Adrenal gland (tissue), 12 donors: ENCODE measurements around the gene NFATC4. TPM values are rescaled to one million over a fixed set of nuclear protein-coding genes. Genes with fewer than 3 reads are reported as not detected.
A peak's percentile ranks its signal among the peaks of the same experiment; 100 is the strongest.

Experiments
- DNase-seq, 7 donors: peaks; one replicate each; pipeline ENCODE4 v3.0.0-alpha.2; 2019 to 2020
- H3K27ac ChIP-seq, 5 donors: fragments of 200-600 bp; sonication (generic) in 4 of 5; 1 replicate in 3 of 5; 2 replicates in 2 of 5; pipeline versions ENCODE4 v1.5.1 to v1.8.0; 2016 to 2020; ENCODE audit warnings: mild to moderate bottlenecking in 1 of 5
- H3K27me3 ChIP-seq: fragments of 200-600 bp; 2 replicates; pipeline ENCODE4 v1.8.0; 2021
- H3K36me3 ChIP-seq, 2 donors: fragments of 200-600 bp; replicated peaks in 1 of 2; 1 replicate in 1 of 2; 2 replicates in 1 of 2; pipeline versions ENCODE4 v1.5.1 to v1.8.0; 2018 to 2022
- H3K4me1 ChIP-seq, 2 donors: fragments of 200-600 bp; replicated peaks in 1 of 2; 1 replicate in 1 of 2; 2 replicates in 1 of 2; pipeline versions ENCODE4 v1.5.1 to v1.8.0; 2018 to 2021
- H3K4me3 ChIP-seq, 4 donors: fragments of 200-600 bp; sonication (generic) in 3 of 4; one replicate each; pipeline ENCODE4 v1.5.1; 2016 to 2018
- H3K9me3 ChIP-seq, 3 donors: fragments of 200-600 bp; sonication (generic) in 1 of 3; replicated peaks in 1 of 3; 1 replicate in 2 of 3; 2 replicates in 1 of 3; pipeline versions ENCODE4 v1.5.1 to v1.8.0; 2016 to 2021
- POLR2A ChIP-seq, 2 donors: fragments of 450-650 bp; IDR thresholded peaks; one replicate each; pipeline ENCODE4 v1.6.1; 2017; ENCODE audit warnings: antibody characterized with exemption in 2 of 2, mild to moderate bottlenecking in 2 of 2, moderate library complexity in 1 of 2
- WGBS, 4 donors: extraction: QIAGEN DNeasy Blood & Tissue Kit in 2 of 4; methylation state at CpG; one replicate each; pipeline versions ENCODE4 v1.1.5 to v1.1.7; 2013 to 2017; 5-methylcytosine and 5-hydroxymethylcytosine counted together
- intact Hi-C, 2 donors: fragments of 100-400 bp; cut with DNase I; formaldehyde crosslinking; loops; one replicate each; pipeline versions ENCODE4 v1.14.1 to v1.15.0; 2022 to 2023
- polyA plus RNA-seq, 3 donors: library from polyadenylated mRNA; stranded (reverse); fragments of 200-250 nt in 2 of 3; fragments of 350-450 nt in 1 of 3; fragmentation: Illumina TruSeq in 1 of 3; extraction: RNeasy Lipid Tissue Mini Kit (QIAGEN cat#74804) in 1 of 3; gene quantifications; one replicate each; pipeline ENCODE4 v1.2.3, GENCODE V29; 2013 to 2014
- total RNA-seq, 9 donors: library from RNA; depleted of rRNA in 4 of 9; stranded (reverse); fragments of >200 nt in 4 of 9; fragments of 120-200 nt in 1 of 9; fragmentation: NEBNext Ultra II Directional in 1 of 9; extraction: Animal tissue kit (Norgen Biotek cat#: 25700) in 1 of 9; gene quantifications; one replicate each; pipeline versions ENCODE4 v1.1.0 to v1.2.4, GENCODE V29; 2013 to 2023
- TF ChIP-seq, protein P1 (sequence below), 6 experiments: fragments of 450-650 bp in 4 of 6; fragments of 200-600 bp in 2 of 6; sonication (generic) in 1 of 6; IDR thresholded peaks; 1 replicate in 5 of 6; 2 replicates in 1 of 6; pipeline versions ENCODE4 v1.5.1 to v1.8.0; 2016 to 2021; ENCODE audit warnings: antibody characterized with exemption in 6 of 6, mild to moderate bottlenecking in 2 of 6, moderate library complexity in 1 of 6
- donor health status: healthy with polysubstance abuse.
- donor health status: Bipolar disorder and iron deficiency.
- donor health status: DM: yes; HTN: yes; CAD: no.
- donor health status: DM: no; HTN: no; CAD: no.
- donor health status: DM: no; HTN: no; CAD: no.
- donor health status: DM: yes; HTN: yes; CAD: no.

Gene NFATC4
- total and polyA plus RNA-seq, 12 donors, result 11.8 to 505 (median 59.8) TPM

DNA sequence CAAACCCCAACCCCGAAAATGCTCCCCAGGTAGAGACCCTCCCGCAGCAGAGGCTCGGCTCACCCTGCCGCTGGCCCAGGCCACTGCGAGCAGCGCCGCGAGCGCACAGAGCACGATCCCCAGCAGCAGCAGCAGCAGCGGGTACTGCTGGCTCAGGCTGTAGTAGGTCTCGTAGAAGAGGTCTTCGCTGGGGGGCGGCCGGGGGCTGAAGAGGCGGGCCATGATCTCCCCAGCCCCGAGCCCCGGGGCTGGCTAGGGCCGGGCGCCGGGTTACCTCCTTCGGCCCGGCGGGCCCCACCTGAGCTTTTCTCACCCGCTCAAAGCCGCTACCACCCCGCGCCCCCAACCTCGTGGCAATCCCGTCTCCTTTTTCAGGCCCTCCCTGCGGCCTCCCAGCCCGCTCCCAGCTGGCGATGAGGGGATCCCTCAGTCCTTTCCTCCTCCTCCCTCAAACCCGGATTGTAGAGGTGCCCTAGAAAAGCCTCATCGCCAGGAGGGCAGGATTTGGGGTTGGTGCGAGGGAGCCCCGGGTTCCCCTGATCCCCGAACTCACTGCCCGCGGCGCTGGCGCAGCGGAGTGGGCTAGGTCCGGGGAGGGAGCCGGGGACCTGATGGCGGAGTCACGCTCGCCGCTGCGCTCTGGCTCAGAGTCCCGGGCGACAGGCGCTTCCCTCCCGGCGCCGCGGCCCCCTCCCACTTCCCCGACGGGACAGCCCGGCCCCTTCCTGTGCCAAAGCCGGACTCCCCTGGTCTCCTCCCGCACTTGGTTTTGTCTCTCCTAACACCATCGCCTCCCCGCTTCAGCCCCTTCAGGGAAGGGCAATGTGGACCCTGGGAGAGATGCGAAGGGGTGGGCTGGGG is 33.3 kb upstream of the NFATC4 start, which contains the start of gene ADCY4:
Gene ADCY4 (minus strand): TSS at position 641 of the 861 bp plus-strand sequence. CDS start 419 bp downstream, at position 222.
- WGBS, 4 donors, result 15 to 29% (median 20%) methylated on average over 13 to 65 of the region's 65 CpGs
- Histone ChIP-seq H3K27ac (peak within 1 kb of the TSS in 3 of 5 donors; percentile 14 to 51 (median 32)), H3K27me3 (peaks cover 11% of the 10 kb centered on the region)

DNA sequence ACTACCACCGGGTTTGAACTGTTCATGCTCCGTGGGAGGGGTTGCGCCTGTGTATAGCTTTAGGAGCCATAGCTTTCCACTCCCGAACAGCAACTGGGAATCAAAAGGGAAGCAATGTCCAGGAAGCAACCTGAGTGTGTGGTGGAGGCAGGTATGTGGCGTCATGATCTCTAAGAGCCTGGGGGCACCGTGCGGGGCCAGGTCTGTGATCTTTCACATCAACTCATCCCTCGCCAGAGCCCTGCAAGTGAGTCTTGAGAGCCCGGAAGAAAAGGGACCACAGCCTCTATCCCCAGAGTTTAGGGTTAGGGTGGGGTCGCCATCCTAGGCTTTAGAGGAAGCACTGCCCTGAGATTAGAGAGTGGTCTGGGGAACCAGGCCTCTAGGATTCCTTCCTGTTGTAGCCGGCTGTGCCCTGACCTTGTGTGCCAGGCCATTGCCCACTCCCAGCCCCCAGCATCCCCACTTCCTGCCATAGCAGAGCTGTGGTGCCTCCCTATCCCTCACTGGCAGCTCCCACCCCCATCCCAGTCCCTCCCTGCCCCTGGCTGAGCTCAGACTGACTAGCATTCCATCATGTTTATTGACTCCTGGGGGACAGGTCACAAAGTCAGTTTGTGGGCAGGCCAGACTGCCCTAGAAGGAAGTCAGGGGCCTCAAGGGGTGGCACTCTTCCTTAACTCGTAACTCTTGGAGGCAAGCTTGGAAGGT is 32.4 kb upstream of the NFATC4 start:
- Histone ChIP-seq H3K27me3 (peaks cover 11% of the 10 kb centered on the region), H3K4me1 (peaks cover 0 to 24% of the 10 kb centered on the region in 2 donors), H3K4me3 (peak overlapping the region in 1 of 4 donors; percentile 31), H3K9me3 (no peaks in the 10 kb centered on the region), H3K27ac (peak overlapping the region in 2 of 5 donors; percentile 8 to 51), H3K36me3 (no peaks in the 10 kb centered on the region)
- intact Hi-C loops, result no loop called here
- peak in 1 of 7 donors; percentile 50 for DNase-seq
- WGBS, 4 donors, result 67 to 78% (median 71%) methylated on average over 10 to 12 of the region's 12 CpGs
- TF ChIP-seq, protein P1, sequence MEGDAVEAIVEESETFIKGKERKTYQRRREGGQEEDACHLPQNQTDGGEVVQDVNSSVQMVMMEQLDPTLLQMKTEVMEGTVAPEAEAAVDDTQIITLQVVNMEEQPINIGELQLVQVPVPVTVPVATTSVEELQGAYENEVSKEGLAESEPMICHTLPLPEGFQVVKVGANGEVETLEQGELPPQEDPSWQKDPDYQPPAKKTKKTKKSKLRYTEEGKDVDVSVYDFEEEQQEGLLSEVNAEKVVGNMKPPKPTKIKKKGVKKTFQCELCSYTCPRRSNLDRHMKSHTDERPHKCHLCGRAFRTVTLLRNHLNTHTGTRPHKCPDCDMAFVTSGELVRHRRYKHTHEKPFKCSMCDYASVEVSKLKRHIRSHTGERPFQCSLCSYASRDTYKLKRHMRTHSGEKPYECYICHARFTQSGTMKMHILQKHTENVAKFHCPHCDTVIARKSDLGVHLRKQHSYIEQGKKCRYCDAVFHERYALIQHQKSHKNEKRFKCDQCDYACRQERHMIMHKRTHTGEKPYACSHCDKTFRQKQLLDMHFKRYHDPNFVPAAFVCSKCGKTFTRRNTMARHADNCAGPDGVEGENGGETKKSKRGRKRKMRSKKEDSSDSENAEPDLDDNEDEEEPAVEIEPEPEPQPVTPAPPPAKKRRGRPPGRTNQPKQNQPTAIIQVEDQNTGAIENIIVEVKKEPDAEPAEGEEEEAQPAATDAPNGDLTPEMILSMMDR (IDR thresholded peaks at IDR 0.05), result no peak
- TF ChIP-seq POLR2A (IDR thresholded peaks at IDR 0.05), result no peak

More for the DNA sequence above, 33.3 kb upstream of the NFATC4 start, which contains the start of gene ADCY4:
- peak in 1 of 7 donors; percentile 32 for DNase-seq
- TF ChIP-seq, protein P1 (IDR thresholded peaks at IDR 0.05), result no peak
- TF ChIP-seq POLR2A (IDR thresholded peaks at IDR 0.05), result peak in 1 of 2 donors; percentile 38
- intact Hi-C loops, result loop anchor here in 1 of 2 donors (5.0 kb wide), 1 partner anchor 98 kb away; no protein-coding TSS in a partner anchor
- Histone ChIP-seq H3K4me3 (peak within 1 kb of the TSS in 2 of 4 donors; percentile 4 to 31), H3K36me3 (no peaks in the 10 kb centered on the region), H3K9me3 (no peaks in the 10 kb centered on the region), H3K4me1 (peaks cover 0 to 24% of the 10 kb centered on the region in 2 donors)

DNA sequence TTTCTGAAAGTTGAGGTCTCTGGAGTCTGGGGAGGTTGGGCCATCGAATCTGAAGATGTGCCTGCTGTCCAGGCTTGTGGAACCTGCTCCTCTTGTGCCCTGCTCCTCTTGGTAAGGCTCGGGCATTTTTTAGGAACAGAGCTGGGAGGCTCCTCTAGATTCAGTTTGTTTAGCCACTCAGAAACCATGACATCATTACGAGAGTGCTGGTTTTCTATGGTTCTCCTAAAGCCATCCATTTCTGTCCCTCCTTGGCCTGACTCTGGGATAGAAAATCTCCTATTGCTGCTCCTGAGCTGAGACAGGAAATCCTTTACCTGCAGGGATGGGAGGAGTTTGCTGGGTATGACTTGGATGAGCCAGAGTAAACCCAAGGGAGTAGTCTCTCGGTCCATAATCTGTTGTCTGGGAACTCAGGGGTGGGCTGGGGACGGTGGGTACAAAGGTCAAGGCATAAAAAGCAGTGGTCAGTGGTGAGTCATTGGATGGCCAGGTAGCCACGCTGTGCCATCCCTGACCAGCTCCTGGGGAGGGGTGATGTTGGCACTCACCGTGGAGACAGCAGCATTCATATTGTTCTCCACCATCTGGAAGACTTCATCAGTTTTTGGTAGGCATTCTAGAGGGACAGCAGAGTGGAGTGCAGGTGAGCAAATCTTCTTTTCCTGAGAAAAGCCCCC is 30.7 kb upstream of the NFATC4 start:
- Histone ChIP-seq H3K4me3 (no peak overlapping the region), H3K4me1 (peaks cover 0 to 23% of the 10 kb centered on the region in 2 donors), H3K27ac (no peak overlapping the region), H3K9me3 (no peaks in the 10 kb centered on the region), H3K27me3 (peaks cover 11% of the 10 kb centered on the region), H3K36me3 (no peaks in the 10 kb centered on the region)
- TF ChIP-seq POLR2A (IDR thresholded peaks at IDR 0.05), result no peak
- TF ChIP-seq, protein P1 (IDR thresholded peaks at IDR 0.05), result no peak
- no peak for DNase-seq
- intact Hi-C loops, result no loop called here
- 75 to 91% (median 88%) methylated on average over 7 of the region's 7 CpGs for WGBS, 4 donors
